Left forelimb (tissue), 1 donor: ENCODE data around the gene SHF.
A peak's percentile ranks its signal among the peaks of the same experiment; 100 is the strongest.

Experiments used
- DNase-seq: peaks from one replicate; pipeline ENCODE4 v3.0.0-alpha.2; 2018; ENCODE audit warnings: low spot score

SHF gene

GRCh38 chr15:45169608-45170480 lies 17.9 kb downstream of the SHF start:
- no peak for DNase-seq

DNA sequence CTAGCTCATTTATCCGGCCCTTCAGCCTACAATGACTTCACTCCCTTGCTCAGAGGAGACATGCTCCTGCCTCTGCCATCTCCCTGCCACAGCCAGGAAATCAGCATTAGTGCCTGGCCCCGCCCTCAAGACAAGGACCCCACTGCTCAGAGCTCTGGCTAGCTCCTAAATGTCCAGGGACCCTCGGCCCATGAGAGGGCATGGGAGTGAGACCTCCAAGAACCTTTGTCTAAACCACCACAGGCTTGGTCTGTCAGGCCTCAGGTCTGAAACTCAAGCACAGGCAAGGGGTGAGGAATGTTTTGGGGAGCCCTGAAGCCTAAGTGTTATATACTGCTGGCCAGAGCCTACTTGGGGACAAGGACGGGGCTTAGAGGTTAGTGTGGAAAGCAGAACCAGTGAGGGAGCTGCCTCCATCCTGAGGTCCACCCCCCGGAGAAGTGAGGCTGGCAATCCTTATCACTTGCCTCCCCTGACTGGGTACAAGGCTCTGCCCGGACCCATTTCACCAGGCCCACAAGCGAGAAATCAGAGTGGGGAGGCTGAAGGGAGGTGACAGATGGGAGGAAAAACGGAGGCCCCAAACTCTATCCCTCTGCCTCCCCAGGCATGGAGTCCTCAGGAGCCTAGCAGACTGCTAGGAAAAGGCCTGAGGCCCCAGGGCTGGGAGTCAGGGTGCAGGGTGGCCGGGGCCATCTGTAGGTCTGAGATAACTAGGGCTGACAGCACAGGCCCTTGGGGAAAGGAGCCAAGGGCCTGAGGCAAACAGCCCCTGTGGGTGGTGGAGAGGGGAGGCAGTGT lies 18.8 kb downstream of the SHF start:
- DNase-seq: no peak

DNA sequence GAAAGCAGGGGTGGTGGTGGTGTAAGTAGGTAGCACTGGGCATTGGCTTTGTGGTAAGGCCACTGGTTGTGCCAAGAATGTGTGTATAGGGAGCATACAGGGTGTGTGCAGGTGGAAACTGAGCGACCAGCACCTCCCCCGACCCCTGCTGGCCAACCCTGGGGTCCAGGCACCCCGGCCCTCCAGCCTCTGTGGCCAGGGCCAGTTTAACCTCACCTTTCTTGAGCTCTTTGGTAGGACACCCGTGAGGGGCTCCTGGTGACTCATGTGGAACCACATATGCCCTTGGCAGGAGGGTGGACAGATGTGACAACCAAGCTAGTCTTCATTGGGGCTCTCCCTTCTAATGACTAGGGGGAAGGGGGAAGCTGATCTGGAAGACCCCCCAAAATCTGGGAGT lies 19.5 kb downstream of the SHF start:
- no peak for DNase-seq

GRCh38 chr15:45167631-45168205 lies 20.0 kb downstream of the SHF start:
- no peak for DNase-seq

- DNase-seq: peak; percentile 91
These were observed 20.7 kb downstream of the SHF start for GRCh38 chr15:45166834-45167630.

DNA sequence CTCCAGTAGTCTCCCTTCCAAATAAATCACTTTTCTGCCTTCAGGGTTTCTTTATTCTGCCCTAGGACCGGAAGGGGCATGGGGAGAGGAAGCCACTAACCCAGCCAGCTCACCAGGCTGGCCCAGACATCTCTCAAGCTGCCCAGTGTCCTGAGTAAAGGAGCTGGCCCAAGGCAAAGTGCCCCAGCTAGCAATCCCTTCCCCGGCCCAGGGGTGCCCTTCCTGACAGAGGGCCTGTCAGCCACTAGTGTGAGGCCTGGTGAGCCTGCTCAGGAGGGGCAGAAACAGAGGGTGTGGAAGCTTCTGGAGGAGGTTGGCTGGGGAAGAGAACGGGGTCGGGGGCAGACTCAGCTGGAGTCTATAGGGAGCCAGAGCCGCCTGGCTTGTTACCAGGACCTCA lies 22.2 kb downstream of the SHF start:
- no peak for DNase-seq

DNA sequence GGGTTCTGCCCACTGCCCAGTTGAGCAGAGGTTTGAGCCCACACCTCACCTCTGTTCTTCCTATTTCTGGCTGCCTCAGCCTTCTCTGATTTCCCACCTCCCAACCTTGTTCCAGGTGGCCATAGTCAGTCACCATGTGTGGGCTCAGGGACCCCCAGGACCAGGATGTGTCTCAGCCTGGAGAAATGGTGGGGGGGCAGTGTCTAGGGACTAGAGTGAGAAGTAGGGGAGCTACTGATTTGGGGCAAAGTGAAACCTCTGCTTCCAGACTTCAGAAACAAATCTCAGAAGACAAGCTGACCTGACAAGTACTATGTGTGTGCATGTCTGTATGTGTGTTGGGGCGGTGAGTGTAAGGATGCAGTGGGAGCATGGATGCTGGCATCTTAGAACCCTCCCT lies 22.9 kb downstream of the SHF start:
- no peak for DNase-seq

DNA sequence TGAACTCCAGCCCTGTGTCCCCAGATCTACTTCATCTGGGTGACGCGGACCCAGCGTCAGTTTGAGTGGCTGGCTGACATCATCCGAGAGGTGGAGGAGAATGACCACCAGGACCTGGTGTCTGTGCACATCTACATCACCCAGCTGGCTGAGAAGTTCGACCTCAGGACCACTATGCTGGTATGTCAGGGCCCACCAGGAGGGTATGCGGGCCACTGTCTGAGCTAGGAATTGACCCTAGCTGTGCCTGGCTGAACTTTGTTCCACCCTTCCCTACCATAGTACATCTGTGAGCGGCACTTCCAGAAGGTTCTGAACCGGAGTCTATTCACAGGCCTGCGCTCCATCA lies 24.3 kb downstream of the SHF start:
- no peak for DNase-seq

- peak; percentile 86 for DNase-seq
These were observed 24.8 kb downstream of the SHF start for GRCh38 chr15:45162771-45163507.

GRCh38 chr15:45161666-45162065 lies 26.1 kb downstream of the SHF start:
- DNase-seq: no peak

GRCh38 chr15:45157974-45158373 lies 29.8 kb downstream of the SHF start:
- DNase-seq: no peak

GRCh38 chr15:45156744-45157455 lies 30.9 kb downstream of the SHF start:
- no peak for DNase-seq

- no peak for DNase-seq
These were observed 32.0 kb downstream of the SHF start for GRCh38 chr15:45155739-45156138.

DNA sequence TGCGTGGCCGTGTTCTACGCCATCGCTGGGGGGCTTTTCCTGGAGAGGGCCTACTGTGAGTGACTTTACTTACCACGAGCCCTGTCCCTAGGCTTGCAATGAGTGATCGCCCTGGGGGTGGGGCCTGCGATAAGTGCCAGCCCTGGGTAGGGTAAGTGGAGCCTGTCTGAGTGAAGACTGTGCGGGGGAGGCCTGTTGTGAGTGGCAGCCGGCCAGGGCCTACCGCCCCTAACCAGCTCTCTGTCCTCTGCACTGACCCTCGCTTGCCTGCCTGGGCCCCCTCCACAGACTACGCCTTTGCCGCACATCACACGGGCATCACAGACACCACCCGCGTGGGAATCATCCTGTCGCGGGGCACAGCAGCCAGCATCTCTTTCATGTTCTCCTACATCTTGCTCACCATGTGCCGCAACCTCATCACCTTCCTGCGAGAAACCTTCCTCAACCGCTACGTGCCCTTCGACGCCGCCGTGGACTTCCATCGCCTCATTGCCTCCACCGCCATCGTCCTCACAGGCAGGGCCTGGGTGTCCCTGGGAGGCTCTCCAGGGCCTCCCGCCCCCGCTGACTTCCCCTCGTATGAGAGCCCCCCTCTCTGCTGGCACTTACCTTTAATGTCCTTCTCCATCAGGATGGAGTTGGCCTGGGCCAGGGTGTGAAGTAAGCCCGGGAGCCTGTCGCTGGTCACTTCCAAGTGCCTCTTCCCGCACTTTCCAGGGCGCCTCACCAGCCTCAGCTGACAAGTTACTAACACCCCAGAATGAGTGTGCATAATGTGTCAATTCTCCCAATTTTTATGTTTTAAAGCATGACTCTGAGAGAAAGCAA lies 35.6 kb downstream of the SHF start:
- DNase-seq: no peak

DNA sequence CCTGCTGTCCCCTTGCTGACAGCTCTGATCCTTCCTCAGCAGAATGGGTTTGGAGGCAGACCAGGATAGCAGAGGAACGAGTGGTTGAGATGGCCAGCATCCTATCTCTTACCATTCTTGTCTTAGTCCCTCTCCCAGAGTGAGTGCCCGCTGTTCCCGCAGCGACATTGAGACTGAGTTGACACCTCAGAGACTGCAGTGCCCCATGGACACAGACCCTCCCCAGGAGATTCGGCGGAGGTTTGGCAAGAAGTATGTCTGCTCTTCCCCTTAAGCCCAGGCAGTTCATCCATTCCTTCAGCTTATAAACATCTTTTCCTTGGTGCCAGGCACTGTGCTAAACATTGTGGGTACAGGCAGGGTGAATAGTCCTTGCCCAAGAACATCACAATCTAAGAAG lies 36.8 kb downstream of the SHF start:
- no peak for DNase-seq

DNA sequence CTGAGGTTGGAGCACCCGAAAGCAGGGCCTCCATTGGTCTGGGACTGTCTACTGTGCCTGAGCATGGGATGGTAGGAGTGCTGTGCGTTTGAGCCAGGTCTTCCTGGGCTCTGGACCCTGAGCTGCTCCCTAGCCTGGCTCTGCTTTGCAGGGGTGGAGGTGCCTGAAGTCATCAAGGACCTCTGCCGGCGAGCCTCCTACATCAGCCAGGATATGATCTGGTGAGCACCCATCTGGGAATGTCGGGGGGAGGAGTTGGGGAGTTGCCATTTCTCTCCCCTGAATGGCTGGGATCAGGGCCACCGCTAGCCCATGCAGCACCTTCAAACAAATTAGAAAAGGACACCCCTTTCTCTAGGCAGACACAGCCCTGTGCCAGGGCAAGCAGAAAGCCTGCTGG lies 37.3 kb downstream of the SHF start:
- DNase-seq: no peak

DNA sequence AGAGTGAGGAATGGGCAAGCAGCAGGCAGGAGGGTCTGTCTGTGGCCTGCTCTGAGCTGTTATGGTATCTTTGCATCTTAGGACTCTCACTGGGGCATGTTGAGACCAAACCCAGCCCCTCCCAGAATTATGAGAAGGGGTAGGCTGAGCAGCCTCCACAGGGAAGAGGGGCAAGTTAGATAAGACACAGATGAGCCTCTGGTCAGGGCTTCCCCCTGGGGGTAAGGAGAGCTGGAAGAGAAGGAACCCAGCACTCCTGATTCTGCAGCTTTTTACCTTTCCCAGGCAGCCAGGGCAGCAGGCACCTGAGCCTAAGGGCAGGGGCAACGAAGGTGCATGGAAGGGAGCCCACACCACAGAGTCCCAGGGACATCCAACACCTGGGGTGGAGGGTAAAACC lies 38.7 kb downstream of the SHF start:
- DNase-seq: no peak

- no peak for DNase-seq
These were observed 39.4 kb downstream of the SHF start for GRCh38 chr15:45148076-45149059.

DNA sequence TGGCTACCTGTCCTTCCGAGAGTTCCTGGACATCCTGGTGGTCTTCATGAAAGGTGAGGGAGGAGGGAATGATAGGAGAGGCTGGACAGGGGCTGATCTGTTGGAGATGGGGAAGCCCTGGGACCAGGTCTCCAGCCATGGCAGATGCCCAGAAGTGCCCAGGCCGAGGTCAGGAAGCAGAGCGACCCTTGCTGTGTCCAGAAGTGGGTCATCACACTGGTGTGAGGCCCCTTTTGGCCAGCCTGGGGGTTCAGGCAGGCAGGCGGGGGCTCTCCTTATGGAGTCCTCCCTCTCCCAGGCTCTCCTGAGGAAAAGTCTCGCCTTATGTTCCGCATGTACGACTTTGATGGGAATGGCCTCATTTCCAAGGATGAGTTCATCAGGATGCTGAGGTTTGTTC lies 40.2 kb downstream of the SHF start:
- DNase-seq: no peak
